ENCODE data around the gene GSN.

The GSN gene

DNA sequence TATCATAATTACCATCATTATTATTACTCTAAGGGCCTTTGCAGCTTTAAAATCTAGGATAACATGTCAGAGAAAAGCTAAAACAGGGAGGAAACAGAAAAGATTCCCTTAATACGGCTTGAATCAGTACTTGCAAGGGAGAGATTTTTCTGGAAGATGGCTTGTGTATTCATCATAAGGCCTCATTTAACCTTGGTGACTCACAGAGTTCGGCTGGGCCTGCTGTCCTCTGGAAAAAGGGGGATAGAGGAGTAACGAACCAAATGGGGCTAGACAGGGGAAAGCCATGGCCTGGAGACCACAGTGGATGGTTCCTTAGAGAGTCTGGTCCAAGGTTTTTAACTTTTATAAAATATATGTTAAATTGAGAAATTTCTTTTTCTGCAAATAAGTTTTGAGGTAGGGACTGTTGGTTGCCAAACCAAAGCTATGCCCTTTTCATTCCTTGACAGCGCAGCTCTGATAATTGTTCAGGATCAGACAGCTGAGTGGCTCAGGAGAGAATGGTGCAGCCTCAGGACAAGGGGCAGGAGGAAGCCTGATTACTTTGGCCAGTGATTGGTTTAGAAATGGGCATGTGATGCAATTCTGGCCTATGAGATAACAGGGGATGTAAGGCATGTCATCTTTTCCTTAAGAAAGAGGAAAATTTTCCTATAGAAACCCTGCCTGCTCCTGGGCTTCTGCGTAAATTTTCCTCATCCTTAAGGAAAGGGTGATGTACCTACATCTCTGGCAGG is 25.6 kb upstream of the GSN start:
- no peaks in the 10 kb centered on the region for H3K9me2 ChIP-seq (ENCODE audit: low read depth, low read length)
- no peak overlapping the region for H3K4me2 ChIP-seq (ENCODE audit: low read length)
- TF ChIP-seq EZH2 (IDR thresholded peaks at IDR 0.05; ENCODE audit: borderline replicate concordance, low read length), result no peak
- TF ChIP-seq, protein P1, sequence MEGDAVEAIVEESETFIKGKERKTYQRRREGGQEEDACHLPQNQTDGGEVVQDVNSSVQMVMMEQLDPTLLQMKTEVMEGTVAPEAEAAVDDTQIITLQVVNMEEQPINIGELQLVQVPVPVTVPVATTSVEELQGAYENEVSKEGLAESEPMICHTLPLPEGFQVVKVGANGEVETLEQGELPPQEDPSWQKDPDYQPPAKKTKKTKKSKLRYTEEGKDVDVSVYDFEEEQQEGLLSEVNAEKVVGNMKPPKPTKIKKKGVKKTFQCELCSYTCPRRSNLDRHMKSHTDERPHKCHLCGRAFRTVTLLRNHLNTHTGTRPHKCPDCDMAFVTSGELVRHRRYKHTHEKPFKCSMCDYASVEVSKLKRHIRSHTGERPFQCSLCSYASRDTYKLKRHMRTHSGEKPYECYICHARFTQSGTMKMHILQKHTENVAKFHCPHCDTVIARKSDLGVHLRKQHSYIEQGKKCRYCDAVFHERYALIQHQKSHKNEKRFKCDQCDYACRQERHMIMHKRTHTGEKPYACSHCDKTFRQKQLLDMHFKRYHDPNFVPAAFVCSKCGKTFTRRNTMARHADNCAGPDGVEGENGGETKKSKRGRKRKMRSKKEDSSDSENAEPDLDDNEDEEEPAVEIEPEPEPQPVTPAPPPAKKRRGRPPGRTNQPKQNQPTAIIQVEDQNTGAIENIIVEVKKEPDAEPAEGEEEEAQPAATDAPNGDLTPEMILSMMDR (IDR thresholded peaks at IDR 0.05; ENCODE audit: low read length), result no peak
- no peaks in the 10 kb centered on the region for H3K4me1 ChIP-seq (ENCODE audit: insufficient read depth, low read length, severe bottlenecking)
- no peak overlapping the region for H3K27ac ChIP-seq (ENCODE audit: low read depth, low read length, poor library complexity, severe bottlenecking)
- no peak overlapping the region for H3K9ac ChIP-seq (ENCODE audit: low read length)
- H3K9me3 ChIP-seq (ENCODE audit: low read length), result no peaks in the 10 kb centered on the region; the same call in 1 of the 2 replicates
- no peaks in the 10 kb centered on the region for H3K79me2 ChIP-seq (ENCODE audit: insufficient read depth, low read length)
- H3K36me3 ChIP-seq (ENCODE audit: insufficient read depth, low read length), result no peaks in the 10 kb centered on the region; the same call in 1 of the 2 replicates
- no peaks in the 10 kb centered on the region for H3F3A ChIP-seq (ENCODE audit: insufficient read depth, low read length)
- no peaks in the 10 kb centered on the region for H4K20me1 ChIP-seq (ENCODE audit: insufficient read depth, low read length)
- no peak overlapping the region for H2AFZ ChIP-seq (ENCODE audit: low read length)
- no peak overlapping the region for H3K4me3 ChIP-seq (ENCODE audit: low read depth, low read length, poor library complexity, severe bottlenecking)
- no peaks in the 10 kb centered on the region; the same call in 1 of the 2 replicates for H3K27me3 ChIP-seq (ENCODE audit: insufficient read depth, low read length)

- Histone ChIP-seq H2AFZ (ENCODE audit: low read length) (no peak overlapping the region), H3K36me3 (ENCODE audit: insufficient read depth, low read length) (no peaks in the 10 kb centered on the region; the same call in 1 of the 2 replicates), H3K27me3 (ENCODE audit: insufficient read depth, low read length) (no peaks in the 10 kb centered on the region; the same call in 1 of the 2 replicates), H3K4me2 (ENCODE audit: low read length) (no peak overlapping the region), H3K4me1 (ENCODE audit: insufficient read depth, low read length, severe bottlenecking) (no peaks in the 10 kb centered on the region), H3K79me2 (ENCODE audit: insufficient read depth, low read length) (no peaks in the 10 kb centered on the region), H3K9me3 (ENCODE audit: low read length) (no peaks in the 10 kb centered on the region; the same call in 1 of the 2 replicates), H3F3A (ENCODE audit: insufficient read depth, low read length) (no peaks in the 10 kb centered on the region), H4K20me1 (ENCODE audit: insufficient read depth, low read length) (no peaks in the 10 kb centered on the region), H3K4me3 (ENCODE audit: low read depth, low read length, poor library complexity, severe bottlenecking) (no peak overlapping the region), H3K27ac (ENCODE audit: low read depth, low read length, poor library complexity, severe bottlenecking) (no peak overlapping the region), H3K9ac (ENCODE audit: low read length) (no peak overlapping the region), H3K9me2 (ENCODE audit: low read depth, low read length) (no peaks in the 10 kb centered on the region)
- TF ChIP-seq, protein P1 (IDR thresholded peaks at IDR 0.05; ENCODE audit: low read length), result no peak
- no peak for TF ChIP-seq EZH2 (IDR thresholded peaks at IDR 0.05; ENCODE audit: borderline replicate concordance, low read length)
These were observed 25.0 kb upstream of the GSN start for GRCh38 chr9:121242959-121243346.

DNA sequence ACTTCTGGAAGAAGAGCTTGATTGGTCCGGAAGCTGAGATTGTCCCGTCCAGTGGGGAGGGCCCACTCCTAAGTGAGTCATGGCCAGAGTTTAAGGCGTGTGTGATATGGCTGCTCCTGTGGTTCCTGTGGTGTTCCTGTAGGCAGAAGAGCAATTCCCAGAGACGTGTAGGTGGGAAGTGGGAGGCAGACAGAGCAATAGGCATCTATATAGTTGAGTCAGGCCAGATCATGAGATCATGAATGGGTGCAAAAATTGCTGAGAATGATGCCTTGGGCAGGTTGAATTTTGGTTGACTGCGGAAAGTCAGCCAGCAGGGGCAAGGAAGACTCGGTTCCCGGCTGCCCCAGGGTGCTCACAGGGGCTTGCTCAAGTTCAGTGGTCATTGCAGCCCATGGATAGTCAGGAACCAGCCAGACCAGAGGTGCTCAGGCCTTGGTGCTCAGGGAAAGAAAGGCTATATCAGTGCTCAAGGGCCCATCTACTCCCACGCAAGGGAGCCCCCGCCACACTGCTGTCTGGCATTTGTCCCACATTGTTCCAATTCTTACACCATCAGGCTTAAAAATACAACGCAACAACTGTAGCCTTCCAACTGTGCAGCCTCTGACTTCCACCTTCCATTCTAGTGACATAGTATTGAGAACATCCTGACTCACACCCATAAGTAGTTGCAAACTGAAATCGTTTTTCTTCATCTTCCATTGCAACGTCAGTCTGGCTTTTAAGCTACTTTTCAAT is 21.0 kb upstream of the GSN start:
- H3K4me1 ChIP-seq (ENCODE audit: insufficient read depth, low read length, severe bottlenecking), result peaks cover 5% of the 10 kb centered on the region
- no peaks in the 10 kb centered on the region for H3K9me2 ChIP-seq (ENCODE audit: low read depth, low read length)
- H3K79me2 ChIP-seq (ENCODE audit: insufficient read depth, low read length), result no peaks in the 10 kb centered on the region
- H3K9ac ChIP-seq (ENCODE audit: low read length), result no peak overlapping the region
- H3K27ac ChIP-seq (ENCODE audit: low read depth, low read length, poor library complexity, severe bottlenecking), result no peak overlapping the region
- no peaks in the 10 kb centered on the region for H3F3A ChIP-seq (ENCODE audit: insufficient read depth, low read length)
- H3K4me2 ChIP-seq (ENCODE audit: low read length), result no peak overlapping the region
- no peaks in the 10 kb centered on the region; the same call in 1 of the 2 replicates for H3K9me3 ChIP-seq (ENCODE audit: low read length)
- no peaks in the 10 kb centered on the region for H4K20me1 ChIP-seq (ENCODE audit: insufficient read depth, low read length)
- no peak overlapping the region for H2AFZ ChIP-seq (ENCODE audit: low read length)
- H3K27me3 ChIP-seq (ENCODE audit: insufficient read depth, low read length), result no peaks in the 10 kb centered on the region; the same call in 1 of the 2 replicates
- TF ChIP-seq EZH2 (IDR thresholded peaks at IDR 0.05; ENCODE audit: borderline replicate concordance, low read length), result no peak
- TF ChIP-seq, protein P1 (IDR thresholded peaks at IDR 0.05; ENCODE audit: low read length), result no peak
- H3K36me3 ChIP-seq (ENCODE audit: insufficient read depth, low read length), result no peaks in the 10 kb centered on the region; the same call in 1 of the 2 replicates
- H3K4me3 ChIP-seq (ENCODE audit: low read depth, low read length, poor library complexity, severe bottlenecking), result no peak overlapping the region

All from OCI-LY1 (cell line).